Measurements from ENCODE around the gene GOLGA3.

DNA sequence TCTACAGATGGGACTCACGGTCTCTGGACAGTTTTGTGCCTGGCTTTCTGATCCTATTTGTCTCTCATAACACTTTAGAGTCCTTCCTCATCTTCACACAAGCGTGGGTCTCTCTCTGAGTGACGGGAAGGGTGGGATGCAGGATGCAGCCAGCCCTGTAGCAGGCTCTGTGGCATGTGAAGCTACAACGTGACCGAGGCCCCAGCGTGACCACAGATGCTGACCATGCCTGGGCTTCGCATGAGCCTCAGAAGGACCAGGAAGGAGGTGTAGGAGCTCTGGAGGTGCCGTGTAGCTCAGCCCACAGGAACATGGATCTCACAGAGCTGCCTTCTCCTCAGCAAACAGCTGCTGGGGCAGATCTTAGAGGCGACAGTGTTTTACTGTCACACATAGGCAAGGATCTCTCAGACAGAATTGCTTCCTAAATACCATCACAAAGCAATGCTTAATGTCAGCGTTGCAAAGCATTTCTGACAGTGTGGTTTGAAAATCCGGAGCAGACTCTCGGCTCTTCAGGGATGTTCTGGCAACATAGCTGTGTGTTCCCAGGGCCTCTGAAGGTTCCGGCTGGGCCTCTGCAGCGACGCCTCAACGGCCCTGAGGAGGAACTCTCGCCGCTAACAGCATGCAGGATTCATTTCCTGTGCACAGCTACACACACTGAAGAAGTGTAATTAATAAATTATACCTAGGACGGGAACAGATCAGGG lies 88.9 kb downstream of the GOLGA3 start:
- TF ChIP-seq, protein P1, sequence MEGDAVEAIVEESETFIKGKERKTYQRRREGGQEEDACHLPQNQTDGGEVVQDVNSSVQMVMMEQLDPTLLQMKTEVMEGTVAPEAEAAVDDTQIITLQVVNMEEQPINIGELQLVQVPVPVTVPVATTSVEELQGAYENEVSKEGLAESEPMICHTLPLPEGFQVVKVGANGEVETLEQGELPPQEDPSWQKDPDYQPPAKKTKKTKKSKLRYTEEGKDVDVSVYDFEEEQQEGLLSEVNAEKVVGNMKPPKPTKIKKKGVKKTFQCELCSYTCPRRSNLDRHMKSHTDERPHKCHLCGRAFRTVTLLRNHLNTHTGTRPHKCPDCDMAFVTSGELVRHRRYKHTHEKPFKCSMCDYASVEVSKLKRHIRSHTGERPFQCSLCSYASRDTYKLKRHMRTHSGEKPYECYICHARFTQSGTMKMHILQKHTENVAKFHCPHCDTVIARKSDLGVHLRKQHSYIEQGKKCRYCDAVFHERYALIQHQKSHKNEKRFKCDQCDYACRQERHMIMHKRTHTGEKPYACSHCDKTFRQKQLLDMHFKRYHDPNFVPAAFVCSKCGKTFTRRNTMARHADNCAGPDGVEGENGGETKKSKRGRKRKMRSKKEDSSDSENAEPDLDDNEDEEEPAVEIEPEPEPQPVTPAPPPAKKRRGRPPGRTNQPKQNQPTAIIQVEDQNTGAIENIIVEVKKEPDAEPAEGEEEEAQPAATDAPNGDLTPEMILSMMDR (conservative IDR thresholded peaks at IDR 0.05; ENCODE audit: low read length), result no peak
- no peak for TF ChIP-seq EZH2phosphoT487 (IDR thresholded peaks at IDR 0.05; ENCODE audit: borderline replicate concordance)

All from Loucy (cell line).